HUES6 (cell line): Measurements from ENCODE around the gene CSNK1A1.
"Not testable (repeated sequence)": the region's sequence is repeated elsewhere in the genome, so short reads cannot be mapped to it uniquely, and the experiment has no call there.

Source experiments
- H3K27ac ChIP-seq: 2 replicates; pipeline ENCODE4 v1.7.0; 2013; ENCODE audit warnings: low read depth, mild to moderate bottlenecking, low read length, inconsistent platforms
- H3K27me3 ChIP-seq: 2 replicates; pipeline ENCODE4 v1.6.1; 2013; ENCODE audit warnings: low read length; ENCODE audit not compliant: control insufficient read depth, insufficient read depth
- H3K36me3 ChIP-seq: 2 replicates; pipeline ENCODE4 v1.6.1; 2013; ENCODE audit warnings: low read length; ENCODE audit not compliant: control insufficient read depth, insufficient read depth
- H3K4me1 ChIP-seq: 2 replicates; pipeline ENCODE4 v1.6.1; 2013; ENCODE audit warnings: low read length; ENCODE audit not compliant: control insufficient read depth, insufficient read depth
- H3K4me3 ChIP-seq: 2 replicates; pipeline ENCODE4 v1.5.1; 2013; ENCODE audit warnings: low read depth, low read length
- H3K9ac ChIP-seq: one replicate; pipeline ENCODE4 v1.6.1; 2013; ENCODE audit warnings: mild to moderate bottlenecking, low read length
- H3K9me3 ChIP-seq: 2 replicates; pipeline ENCODE4 v1.6.1; 2013; ENCODE audit warnings: low read depth, low read length; ENCODE audit not compliant: control insufficient read depth, insufficient read depth

The CSNK1A1 gene

DNA sequence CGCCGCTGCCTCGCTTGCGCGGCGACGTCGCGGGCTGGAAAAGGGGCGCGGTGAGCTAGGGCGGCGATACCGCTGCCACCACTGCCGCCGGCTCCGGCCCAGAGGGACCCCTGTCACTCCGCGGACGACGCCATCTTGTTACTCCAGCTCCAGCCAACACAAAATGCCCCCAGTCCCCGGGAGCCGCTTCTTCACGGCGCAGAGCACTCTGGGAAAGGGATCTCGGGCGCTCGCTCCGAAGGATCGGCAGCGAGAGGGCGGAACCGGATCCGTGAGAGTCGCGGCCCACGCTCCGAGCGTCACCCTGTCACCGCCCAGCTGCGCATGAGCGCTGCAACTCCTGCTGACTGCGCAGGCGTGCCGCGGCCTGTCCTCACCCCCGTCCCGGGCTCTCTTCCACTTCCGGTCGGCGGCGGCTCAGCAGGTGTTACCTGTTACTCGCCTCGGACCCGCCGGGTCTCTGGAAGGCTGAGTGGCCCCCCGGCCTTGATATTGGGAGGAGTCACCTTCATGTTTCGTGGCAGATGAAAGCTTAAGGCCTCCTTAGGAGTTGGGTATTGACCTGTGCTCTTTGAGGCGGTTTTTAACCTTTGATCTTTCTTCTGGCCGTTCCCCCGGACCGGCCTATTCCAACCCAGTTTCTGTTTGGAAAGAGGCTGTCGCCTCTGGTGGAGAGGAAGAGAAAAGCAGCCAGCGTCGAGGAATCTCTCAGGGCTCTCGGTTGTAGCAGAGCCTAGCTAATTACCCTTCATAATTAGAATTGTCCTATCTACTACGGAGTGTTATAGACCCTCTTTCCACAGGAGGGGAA is at the start of gene CSNK1A1:
TSS of gene CSNK1A1 (minus strand) at position 213 of the 811 bp plus-strand sequence. CDS start 475 bp downstream, outside the sequence.
- H3K4me3 ChIP-seq: peak within 1 kb of the TSS; percentile 89
- H3K4me1 ChIP-seq: peaks cover 17% of the 10 kb centered on the region
- H3K36me3 ChIP-seq: peaks cover 35% of the 10 kb centered on the region
- H3K27ac ChIP-seq: peak within 1 kb of the TSS; percentile 93
- H3K9me3 ChIP-seq: no peaks in the 10 kb centered on the region
- H3K9ac ChIP-seq: peak within 1 kb of the TSS; percentile 98
- H3K27me3 ChIP-seq: no peaks in the 10 kb centered on the region

DNA sequence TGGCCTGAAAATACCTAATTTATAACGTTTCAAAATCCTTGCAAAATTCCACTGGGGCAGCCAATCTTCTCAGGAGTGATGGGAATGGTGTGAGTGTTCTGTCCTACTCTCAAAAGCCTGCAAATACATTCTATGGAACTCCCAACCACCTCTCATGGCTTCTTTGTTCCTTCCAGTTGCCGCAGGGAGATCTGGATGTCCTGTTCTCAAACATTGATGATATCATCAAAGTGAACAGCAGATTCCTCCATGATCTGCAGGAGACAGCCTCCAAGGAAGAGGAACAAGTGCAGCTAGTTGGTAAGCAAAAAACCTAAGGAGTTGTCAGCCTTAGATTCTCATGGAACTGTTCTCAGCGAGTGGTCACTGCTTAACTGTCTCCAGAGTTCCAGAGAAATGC is 49.7 kb upstream of the CSNK1A1 start:
- Histone ChIP-seq H3K27ac (no peak overlapping the region), H3K9ac (no peak overlapping the region), H3K27me3 (no peaks in the 10 kb centered on the region), H3K4me1 (peaks cover 3% of the 10 kb centered on the region; the same call in 1 of the 2 replicates), H3K36me3 (no peaks in the 10 kb centered on the region), H3K9me3 (no peaks in the 10 kb centered on the region), H3K4me3 (no peak overlapping the region)

DNA sequence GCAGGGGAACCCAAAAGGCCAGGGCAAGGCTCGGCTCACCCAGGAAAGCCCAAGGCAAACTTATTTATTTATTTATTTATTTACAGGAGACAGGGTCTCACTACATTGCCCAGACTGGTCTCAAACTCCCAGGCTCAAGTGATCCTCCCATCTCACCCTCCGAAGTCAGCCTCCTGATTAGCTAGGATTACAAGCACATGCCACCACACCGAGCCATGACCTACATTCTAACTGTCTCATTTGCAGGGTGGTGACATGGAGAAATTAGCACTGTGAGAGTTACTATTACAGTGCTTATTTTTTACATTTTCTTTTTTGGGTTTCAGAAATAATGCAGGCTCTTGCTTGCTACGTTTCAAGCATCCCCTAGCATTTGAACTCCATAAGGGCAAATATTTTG is 48.1 kb upstream of the CSNK1A1 start:
- Histone ChIP-seq H3K27ac (no peak overlapping the region), H3K9ac (no peak overlapping the region), H3K27me3 (no peaks in the 10 kb centered on the region), H3K9me3 (no peaks in the 10 kb centered on the region), H3K4me1 (peaks cover 3% of the 10 kb centered on the region; the same call in 1 of the 2 replicates), H3K4me3 (no peak overlapping the region), H3K36me3 (no peaks in the 10 kb centered on the region)

DNA sequence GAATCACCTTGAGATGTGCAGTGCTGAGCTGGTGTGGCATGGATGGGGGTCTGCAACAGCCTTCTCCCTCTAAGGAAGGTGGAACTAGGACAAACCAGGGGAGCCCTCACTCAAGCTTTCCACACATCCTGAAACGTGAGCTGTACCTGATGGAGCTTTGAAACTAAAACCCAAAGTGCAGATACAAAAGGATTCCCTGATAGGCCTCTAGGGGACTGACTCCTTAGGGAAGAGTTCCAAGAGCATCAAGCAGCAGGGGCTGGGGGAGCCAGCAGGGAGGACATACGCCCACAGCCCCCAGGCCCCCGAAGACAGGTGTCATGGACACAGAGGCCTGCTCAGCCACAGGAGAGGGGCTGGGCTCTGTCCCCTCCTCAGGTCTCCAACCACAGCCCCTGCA is 47.7 kb upstream of the CSNK1A1 start:
- Histone ChIP-seq H3K4me3 (no peak overlapping the region), H3K36me3 (no peaks in the 10 kb centered on the region), H3K9me3 (no peaks in the 10 kb centered on the region), H3K9ac (no peak overlapping the region), H3K27me3 (no peaks in the 10 kb centered on the region), H3K27ac (no peak overlapping the region), H3K4me1 (peaks cover 3% of the 10 kb centered on the region; the same call in 1 of the 2 replicates)

DNA sequence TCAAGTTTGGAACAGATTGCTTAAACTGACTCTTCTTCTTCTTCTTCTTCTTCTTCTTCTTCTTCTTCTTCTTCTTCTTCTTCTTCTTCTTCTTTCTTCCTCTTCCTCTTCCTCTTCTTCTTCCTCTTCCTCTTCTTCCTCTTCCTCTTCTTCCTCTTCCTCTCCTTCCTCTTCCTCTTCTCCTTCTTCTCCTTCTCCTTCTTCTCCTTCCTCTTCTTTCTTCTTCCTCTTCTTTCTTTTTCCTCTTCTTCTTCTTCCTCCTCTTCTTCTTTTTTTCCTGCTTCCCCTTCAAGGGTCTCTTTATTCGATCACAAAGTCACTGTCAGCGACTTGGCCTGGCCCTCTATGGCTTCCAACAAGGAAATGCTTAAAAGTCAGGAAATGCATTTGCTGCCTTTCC is 47.0 kb upstream of the CSNK1A1 start:
- not testable (repeated sequence) for H3K4me3 ChIP-seq, H3K27ac ChIP-seq, H3K4me1 ChIP-seq, H3K36me3 ChIP-seq, H3K9ac ChIP-seq, H3K9me3 ChIP-seq, H3K27me3 ChIP-seq

DNA sequence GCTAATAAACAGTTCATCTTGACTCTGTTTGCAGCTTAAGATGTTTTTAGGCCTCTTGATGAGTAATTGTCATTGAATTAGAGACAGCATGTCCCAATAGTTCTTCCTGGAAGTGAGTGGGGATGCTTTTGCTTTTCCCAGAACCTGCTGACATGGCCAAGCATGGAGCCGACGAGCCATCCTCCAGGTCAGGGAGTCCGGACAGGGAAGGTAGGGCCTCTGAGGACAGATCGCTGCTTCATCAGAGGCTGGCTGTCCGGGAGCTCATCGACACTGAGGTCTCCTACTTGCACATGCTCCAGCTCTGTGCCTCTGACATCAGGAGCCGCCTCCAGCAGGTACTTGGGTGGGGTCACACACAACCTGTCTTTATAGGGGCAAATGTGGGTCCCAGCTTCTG is 46.4 kb upstream of the CSNK1A1 start:
- H3K27ac ChIP-seq: no peak overlapping the region

DNA sequence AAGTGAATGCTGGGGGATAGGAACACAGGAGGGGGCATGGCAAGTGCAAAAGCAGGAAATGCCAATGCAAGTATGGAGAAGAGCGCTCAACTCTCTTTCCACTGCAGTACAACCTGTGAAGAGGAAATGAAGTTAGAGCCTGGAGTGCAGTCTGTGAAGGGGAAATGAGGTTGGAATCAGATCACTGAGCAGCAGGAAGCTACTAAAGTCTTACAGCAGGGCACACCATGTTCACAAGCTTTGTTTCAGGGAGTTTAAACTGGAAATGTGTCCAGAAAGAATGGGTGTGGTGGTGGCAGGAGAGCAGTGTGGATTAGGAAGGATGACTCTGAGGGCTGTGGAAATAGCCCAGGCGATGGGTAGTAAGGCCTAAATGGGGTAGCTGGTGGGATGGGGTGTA is 45.5 kb upstream of the CSNK1A1 start:
- Histone ChIP-seq H3K27me3 (no peaks in the 10 kb centered on the region), H3K9ac (no peak overlapping the region), H3K4me3 (no peak overlapping the region), H3K9me3 (no peaks in the 10 kb centered on the region), H3K27ac (no peak overlapping the region), H3K36me3 (no peaks in the 10 kb centered on the region), H3K4me1 (peaks cover 3% of the 10 kb centered on the region; the same call in 1 of the 2 replicates)

More for the DNA sequence above, 46.4 kb upstream of the CSNK1A1 start:
- no peak overlapping the region for H3K9ac ChIP-seq
- H3K4me1 ChIP-seq: peaks cover 3% of the 10 kb centered on the region; the same call in 1 of the 2 replicates
- no peaks in the 10 kb centered on the region for H3K9me3 ChIP-seq
- no peak overlapping the region for H3K4me3 ChIP-seq
- no peaks in the 10 kb centered on the region for H3K27me3 ChIP-seq
- no peaks in the 10 kb centered on the region for H3K36me3 ChIP-seq

DNA sequence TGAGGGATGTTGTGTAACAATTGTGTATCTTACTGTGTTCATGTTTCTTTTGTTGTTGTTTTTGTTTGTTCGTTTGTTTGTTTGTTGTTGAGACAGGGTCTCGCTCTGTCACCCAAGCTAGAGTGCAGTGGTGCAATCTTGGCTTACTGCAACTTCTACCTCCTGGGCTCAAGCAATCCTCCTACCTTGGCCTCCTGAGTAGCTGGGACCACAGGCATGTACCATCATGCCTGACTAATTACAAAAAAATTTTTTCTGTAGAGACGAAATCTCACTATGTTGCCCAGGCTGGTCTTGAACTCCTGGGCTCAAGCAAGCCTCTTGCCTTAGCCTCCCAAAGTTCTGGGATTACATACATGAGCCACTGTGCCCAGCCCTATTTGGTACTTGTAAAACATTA is 43.9 kb upstream of the CSNK1A1 start:
- not testable (repeated sequence) for H3K4me1 ChIP-seq, H3K9ac ChIP-seq, H3K36me3 ChIP-seq, H3K4me3 ChIP-seq, H3K9me3 ChIP-seq, H3K27me3 ChIP-seq, H3K27ac ChIP-seq

DNA sequence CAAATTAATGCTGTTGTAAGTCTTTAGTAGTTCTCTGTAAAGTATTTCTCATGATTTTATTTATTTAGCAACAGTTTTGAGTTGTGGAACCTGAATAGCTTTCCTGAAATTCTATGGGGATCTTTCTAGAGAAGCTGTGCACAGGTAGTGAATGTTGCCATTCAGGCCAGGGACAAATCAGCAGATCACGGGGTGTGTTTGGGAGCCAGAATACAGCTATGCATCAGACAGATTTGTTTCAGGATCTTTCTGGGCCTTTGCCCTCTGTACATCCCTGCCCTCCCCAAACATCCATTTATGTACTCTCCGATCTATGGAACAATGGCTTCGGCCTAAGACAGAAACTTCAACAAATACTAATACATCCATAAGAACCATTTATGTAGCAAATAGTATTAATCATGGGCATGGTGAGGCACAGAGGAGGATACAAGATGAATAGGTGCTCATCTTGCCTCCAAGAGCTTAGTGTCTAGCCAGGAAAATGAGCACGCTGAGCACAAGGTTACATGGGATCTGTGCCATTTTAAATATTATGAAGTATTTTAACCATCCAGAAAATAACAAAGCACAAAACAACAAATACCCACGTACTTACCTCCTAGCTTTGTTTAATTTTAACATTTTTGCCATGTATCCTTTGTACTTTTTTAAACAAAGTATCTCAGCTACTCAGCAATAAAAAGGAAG is 43.1 kb upstream of the CSNK1A1 start:
- peaks cover 3% of the 10 kb centered on the region; the same call in 1 of the 2 replicates for H3K4me1 ChIP-seq
- no peak overlapping the region for H3K27ac ChIP-seq
- H3K36me3 ChIP-seq: no peaks in the 10 kb centered on the region
- H3K9me3 ChIP-seq: no peaks in the 10 kb centered on the region
- no peaks in the 10 kb centered on the region for H3K27me3 ChIP-seq
- H3K9ac ChIP-seq: no peak overlapping the region
- no peak overlapping the region for H3K4me3 ChIP-seq

DNA sequence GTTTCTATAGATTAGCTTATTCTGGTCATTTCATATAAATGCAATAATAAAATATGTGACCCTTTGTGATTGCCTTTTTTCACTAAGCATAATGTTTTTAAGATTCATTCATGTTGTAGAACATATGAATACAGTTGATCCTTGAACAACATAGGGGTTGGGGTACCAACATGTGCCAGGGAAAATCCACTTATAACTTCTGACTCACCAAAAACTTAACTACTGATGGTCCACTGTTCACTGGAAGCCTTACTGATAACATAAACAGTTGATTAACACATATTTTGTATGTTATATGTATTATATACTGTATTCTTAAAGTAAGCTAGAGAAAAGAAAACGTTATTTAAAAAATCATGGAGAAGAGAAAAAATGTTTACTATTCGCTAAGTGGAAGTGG is 42.1 kb upstream of the CSNK1A1 start:
- peaks cover 3% of the 10 kb centered on the region; the same call in 1 of the 2 replicates for H3K4me1 ChIP-seq
- no peaks in the 10 kb centered on the region for H3K36me3 ChIP-seq
- H3K9ac ChIP-seq: no peak overlapping the region
- H3K27me3 ChIP-seq: no peaks in the 10 kb centered on the region
- no peaks in the 10 kb centered on the region for H3K9me3 ChIP-seq
- H3K4me3 ChIP-seq: no peak overlapping the region
- no peak overlapping the region for H3K27ac ChIP-seq

DNA sequence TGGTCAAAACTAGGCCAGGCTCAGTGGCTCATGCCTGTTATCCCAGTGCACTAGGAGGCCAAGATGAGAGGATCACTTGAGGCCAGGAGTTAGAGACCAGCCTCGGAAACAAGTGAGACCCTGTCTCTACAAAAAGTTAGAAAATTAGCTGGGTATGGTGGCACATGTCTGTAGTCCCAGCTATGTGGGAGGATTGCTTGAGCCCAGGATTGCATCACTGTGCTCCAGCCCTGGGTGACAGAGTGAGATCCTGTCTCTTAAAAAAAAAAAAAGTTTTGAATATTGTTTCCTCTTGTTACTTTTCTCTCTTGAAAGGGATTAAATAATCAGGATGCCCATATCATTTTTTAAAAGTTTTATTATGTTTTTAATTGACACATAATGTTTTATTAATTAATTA is 37.7 kb upstream of the CSNK1A1 start:
- H3K4me1 ChIP-seq: no peaks in the 10 kb centered on the region
- no peak overlapping the region for H3K27ac ChIP-seq
- no peaks in the 10 kb centered on the region for H3K27me3 ChIP-seq

More for the DNA sequence above, 37.7 kb upstream of the CSNK1A1 start:
- Histone ChIP-seq H3K36me3 (no peaks in the 10 kb centered on the region), H3K9me3 (no peaks in the 10 kb centered on the region), H3K9ac (no peak overlapping the region), H3K4me3 (no peak overlapping the region)
